Loucy (cell line): ENCODE measurements around the gene PNPLA7.

Source experiments
- CTCF ChIP-seq: fragments of 200-600 bp; sonication (generic); conservative IDR thresholded peaks from 2 replicates; pipeline ENCODE4 v1.5.1; 2014; ENCODE audit warnings: mild to moderate bottlenecking, antibody characterized with exemption, low read length
- EZH2phosphoT487 ChIP-seq: fragments of 200-600 bp; IDR thresholded peaks from 2 replicates; pipeline ENCODE4 v1.6.1; 2018; ENCODE audit warnings: antibody characterized with exemption, mild to moderate bottlenecking, moderate library complexity, borderline replicate concordance

GRCh38 chr9:137445275-137445807, 104.9 kb downstream of the PNPLA7 start:
- TF ChIP-seq CTCF (peak; percentile 86), EZH2phosphoT487 (no peak)
